NCI-H446 (cell line): ENCODE results near the gene OCA2.
"Not testable (repeated sequence)": the region's sequence is repeated elsewhere in the genome, so short reads cannot be mapped to it uniquely, and the experiment has no call there.

Source experiments
- DNase-seq, 2 experiments: peaks; one replicate each; lab custom pipeline; 2025; lab: John Stamatoyannopoulos, UW

The OCA2 gene

DNA sequence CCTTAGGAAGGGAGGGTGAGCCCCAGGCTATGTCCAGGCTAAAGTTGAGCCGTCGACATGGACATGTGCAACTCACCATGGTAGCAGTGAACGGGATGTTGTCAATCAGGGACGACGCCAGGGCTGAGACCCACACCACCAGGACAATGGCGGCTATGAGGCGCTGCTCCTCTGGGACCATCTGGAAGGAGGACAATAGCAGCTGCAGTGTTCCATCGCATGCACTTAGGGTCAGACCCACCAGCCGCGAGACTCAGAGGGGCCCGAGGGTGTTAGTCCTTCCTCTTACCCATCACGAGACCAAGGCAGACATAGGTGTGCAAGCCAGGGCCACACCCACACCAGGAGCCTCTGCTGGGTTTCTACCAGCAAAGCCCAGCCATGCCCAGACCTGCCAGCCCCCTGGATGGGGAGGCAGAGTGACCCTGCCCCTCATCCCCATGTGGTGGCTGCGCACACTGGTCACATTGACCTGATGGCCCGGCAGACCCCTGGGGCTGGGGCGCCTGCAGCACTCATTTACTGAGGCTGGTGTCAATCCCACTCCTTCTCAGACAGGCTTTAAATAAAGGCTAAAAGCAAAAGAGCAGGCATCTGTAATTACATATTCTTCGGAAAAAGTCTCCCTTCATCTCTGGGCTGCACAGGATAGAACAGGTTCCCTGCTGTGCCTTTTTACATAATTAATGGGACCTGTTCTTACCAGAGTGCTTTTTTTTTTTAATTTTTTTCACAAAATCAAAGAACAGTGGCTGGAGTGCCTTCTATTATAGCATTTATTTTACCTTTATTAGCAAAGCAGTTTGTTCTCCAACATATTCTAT lies 227.8 kb downstream of the OCA2 start:
- no peak for DNase-seq

DNA sequence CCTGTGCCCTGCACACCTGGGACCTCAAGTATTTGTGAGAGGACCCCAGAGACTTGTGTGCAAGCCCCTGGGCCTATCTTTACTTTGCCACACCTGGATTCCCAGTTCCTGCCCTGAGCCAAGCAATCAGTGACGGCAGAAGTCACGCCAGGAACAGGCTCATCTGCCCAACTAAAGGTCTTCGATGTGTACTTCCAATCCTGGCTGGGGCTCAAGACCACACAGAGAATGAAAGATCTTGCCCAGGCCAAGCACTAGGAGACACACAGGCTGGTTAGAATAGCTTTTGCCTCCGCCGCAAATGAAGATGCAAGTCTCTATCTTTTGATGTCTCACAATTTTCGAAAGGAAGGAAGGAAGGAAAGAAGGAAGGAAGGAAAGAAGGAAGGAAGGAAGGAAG lies 228.8 kb downstream of the OCA2 start:
- DNase-seq: peak; percentile 2 to 9

DNA sequence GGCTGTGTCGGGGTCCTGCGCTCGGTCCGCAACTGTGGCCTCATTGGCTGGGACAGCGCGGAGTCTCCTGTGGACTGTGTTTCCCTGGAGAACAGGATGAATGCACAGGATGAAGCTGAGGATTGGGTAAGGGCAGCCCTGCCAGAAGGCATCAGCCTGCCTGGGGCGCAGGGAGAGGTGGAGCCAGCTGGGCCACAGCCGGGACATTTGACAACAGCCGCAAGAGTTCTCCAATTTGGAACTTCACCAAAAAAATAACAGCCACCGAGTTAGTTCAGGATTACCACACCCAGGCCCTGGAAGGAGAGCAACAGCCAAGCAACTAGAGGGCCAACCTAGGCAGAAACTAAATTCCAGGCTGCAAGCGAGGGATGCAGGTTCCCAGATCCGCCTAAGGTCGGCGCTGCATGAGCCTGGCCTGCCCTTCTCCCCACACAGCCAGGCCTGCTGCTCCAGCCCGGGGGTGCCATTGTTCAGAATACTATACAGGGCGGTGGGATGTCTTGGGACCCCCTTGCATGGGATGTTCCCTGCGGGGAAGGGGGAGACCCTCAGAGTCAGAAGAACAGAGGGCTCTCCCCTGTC lies 229.3 kb downstream of the OCA2 start:
- peak; percentile 50 to 71 for DNase-seq

DNA sequence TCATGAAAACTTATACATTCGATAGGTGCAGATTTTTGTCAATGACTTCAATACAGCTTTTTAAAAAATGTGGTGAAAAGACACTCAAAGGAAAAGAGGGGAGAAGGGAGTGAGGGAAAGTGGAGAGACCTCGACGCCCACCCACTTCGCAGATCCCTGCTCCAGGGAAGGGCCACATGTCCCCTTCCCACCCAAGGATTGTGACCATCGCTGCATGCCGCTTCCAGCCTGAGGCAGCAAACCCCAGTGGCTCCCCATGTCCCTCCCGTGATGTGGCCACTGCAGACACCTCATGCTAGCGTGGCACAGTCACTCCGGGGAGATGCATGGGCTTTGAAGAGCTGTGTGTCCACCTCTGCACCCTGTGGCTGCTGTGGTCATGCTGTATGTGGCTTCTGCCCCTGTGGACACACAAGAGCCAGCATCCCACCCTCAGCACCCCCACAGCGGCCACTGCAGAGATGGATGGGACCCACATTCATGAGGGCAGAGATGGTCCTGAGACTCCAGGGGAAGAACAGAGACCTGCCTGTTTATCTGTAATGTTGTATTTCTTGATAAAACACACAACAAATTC lies 230.2 kb downstream of the OCA2 start:
- DNase-seq: no peak

DNA sequence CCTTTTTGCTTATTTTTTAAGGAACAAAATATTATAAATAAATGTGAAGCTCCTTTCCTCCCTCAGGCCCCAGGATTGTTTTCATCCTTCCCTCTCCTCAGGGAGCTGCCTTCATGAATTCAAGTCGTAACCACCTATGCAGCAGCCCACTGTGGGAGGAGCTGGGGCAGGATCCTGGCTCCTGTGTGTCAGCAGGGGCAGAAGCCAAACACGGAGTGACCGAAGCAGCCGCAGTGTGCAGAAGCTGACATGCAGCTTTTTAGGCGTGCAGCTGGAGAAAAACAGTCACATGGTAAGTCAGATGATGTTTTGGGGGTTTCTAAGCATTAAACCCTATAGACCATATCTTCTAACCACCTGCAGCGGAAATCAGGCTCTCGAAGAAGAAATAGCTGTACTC lies 231.3 kb downstream of the OCA2 start:
- DNase-seq: no peak

DNA sequence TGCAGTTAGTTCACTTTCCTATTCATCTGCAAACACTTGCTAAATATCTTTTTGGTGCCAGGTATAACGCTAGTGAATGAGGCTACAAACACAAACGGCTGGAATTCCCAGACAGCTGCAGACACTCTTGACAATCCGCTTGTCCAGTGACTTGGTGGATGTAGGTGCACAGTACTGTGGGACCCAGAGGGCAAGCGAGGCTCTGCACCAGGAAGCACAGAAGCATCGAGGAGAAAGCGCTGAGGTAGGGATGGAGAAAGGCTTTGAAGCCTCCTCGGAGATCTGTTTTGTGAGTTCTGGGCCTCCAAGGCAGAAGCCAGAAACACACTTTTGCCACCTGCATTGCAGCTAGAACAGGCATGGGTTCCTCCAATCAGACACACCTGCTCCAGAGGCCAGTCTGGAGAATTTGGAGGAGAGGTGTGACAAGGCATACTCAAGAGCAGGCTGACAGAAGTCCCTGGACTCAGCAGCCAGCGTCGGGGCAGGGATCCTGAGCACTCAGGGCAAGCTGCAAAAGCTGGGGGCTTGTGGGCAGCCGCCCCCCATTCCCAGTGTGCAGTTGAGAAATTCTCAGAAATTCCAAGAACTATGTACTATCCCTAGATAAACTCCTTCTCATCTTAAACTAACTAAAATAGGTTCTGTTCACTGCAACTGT lies 232.5 kb downstream of the OCA2 start:
- DNase-seq: no peak

DNA sequence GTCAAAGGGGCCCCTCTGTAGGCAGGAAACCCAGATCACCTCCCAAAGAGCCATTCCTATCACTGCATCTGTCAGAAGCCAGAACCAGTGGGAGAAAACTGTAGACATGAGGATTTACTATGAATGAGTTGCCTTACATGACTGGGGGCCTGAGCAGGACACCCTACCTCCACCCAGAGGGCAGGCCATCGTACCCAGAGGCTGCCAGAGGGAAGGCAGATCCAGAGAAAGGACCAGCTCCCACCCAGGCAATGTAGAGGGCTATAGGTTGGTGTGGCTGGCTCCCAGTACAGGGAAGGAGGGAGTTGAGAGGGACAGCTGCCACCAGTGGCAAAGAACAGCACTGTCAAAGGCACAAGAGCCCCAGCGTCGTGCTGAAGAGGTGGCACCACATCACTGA lies 233.2 kb downstream of the OCA2 start:
- no peak for DNase-seq

DNA sequence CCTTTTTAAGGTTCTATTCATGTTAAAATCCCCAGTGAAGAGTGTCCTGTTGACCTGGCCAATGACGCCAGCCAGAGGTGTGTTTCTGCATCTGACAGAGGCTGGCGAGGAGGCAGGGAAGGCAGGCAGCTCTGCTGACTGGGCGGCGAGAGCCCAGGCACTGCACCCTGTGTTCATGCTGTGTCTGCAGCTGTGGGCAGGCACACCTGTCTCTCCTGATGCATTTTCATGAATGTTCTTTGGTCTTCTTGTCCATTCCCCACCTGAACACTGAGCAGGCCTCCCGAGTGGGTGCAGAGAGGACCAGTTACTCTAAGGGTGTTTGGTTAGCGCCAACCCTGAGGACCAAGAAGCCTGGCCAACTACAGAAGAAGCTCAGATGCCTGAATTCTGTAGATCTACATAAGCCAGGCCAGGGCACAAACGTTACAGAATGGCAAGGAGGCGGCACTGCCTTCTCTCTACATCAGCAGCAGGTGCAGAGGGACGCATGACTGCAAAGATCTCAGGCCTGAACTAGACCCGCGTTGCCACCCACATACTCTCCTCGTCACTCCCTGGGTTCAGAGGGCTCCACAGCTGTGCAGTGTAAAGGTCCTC lies 233.7 kb downstream of the OCA2 start:
- no peak for DNase-seq

DNA sequence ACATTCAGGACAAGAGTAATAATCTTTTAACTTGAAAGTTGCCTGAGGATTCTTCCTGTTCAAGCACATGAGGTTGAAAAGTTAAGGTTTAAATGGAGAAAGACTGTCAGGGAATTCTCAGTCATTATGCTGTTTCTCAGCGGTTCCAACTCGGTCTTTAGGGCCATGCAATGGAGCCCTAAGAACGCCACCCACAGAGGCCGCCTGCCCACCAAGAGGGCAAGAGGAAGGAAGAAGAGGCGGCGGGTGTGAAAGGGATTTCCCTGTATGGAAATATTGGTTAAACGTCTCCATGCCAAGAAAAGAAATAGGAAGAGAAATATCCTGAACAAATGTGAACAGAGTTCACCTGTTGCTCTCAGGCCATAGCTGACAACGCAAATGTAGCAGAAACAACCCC lies 234.4 kb downstream of the OCA2 start:
- no peak for DNase-seq

DNA sequence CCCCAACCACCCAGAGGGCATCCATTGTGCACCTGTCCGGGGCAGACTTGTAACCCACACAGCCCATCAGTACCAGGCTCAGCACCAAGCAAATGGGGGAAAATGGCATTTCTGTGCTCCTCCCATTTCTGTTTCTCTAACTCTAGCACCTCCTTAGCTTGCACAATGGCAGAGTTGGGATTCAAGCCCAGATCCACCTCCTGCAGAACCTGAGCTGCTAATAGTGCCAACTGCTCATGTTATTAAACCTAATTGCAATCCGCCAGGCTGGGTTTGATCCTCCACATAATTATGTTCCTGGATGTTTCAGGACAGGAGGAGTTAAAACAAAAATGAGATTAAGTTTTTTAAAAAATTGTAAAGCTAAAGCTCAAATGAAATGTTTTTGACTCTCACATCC lies 235.0 kb downstream of the OCA2 start:
- no peak for DNase-seq

DNA sequence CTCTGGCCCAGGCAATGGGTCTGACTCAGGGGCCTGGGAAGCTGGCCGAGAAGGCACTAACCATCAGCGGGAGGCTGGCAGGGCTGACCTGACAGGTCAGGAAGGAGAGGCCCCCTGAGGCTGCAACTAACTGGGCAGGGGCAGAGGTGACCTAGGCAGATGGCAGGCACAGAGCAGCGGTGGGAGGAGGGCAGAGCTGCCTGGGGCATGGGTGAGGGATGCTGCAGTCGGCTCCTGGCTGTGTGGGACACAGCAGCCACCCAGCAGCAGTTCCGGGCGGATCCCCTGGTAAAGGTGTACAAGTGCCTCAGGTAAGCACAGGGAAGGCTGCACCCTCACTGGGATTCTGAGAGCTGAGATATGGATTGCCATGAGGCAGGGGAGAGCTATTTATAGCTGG lies 236.1 kb downstream of the OCA2 start:
- DNase-seq: no peak

DNA sequence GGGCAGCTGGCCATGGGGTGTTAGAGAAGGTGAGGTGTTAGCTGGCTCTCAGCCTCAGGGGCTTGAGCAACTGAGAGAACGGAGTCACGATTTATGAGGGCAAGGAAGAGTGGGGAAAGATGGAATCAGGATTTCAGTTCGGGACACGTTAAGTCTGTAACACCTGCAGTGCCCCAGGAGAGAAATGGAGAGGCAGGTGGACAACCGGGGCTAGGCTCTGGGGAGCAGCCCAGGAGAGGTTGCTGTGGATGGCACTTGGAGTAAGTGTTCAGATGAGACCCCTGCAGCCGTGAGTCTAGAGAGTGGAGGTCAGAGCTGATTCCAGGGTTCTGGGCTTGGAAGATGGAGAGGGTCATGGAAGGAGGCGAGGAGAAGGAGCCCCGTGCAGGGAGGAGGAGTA lies 237.9 kb downstream of the OCA2 start:
- no peak for DNase-seq

DNA sequence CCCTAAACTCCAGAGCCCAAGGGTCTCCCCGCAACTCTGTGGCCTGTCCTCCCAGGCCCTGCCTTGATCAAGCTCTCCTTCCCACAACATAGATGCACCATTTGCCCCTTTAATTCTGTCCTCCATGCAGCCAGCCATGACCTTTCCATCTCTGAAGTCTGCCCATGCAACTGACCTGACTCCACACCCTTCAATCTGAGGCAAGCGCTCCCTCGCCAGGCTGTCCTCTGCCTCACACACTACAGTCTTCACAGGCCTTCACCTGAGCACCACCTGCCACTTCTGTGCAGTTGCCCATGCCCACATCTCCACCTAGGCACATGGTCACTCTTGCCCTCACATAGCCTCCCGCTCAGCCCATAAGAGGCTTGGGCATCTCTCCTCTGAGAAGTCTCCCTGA lies 244.0 kb downstream of the OCA2 start:
- DNase-seq: no peak

DNA sequence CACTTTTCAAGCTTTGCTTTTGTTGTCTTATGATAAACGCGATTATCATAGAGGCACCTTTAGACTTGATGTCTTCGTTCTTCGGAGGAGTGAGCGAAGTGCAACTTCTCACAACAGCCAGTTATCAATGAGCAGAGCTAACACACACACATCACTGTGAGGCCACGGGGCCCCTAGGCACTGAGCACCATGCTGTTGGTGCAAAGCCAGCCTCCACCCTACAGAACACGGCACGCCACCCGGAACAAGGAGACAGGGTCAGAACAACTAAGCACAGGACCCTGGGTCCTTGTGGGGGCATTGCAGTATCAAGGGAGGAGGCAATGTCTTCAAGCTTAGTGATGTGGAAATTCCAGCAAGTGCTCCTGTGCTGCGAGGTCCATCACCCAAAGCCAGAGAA lies 244.5 kb downstream of the OCA2 start:
- DNase-seq: no peak

DNA sequence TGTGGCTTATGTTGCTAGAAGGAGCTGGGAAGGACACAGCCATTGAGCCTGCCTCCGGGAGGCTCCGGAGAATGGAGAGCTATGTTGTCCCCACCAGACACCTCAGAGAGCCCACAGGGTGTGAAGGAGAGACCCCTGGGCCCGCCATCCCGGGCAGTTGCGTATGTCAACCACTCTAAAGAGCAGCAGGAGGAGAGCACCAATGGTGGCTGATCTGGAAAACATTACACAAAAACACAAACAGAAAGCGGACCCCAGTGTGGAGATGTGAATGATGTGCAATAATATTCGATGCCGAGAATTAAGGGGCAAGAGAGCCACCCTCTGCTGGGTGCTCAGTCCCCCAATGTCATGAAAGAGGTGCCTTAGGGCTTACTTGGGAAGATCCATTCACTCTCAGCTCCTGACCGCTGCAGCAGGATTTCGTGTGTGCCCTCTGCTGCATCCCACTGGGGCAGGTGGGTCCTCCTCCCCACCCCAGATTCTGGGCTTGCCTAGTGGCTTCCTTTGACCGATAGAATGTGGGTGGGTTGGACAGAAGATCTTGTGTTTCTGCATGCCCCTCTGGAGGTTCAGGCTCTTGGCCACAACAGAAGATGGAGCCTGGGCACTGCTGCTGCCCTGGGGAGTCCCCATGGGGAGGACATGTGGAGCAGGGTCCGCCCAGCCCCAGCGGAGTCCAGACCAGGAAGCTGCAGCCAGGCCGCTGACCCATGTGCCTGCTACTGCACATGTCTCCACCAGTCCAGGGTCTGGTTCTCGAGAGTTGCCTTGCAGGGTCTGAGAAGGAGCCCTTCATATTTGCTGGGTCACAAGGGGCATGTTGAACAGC lies 245.3 kb downstream of the OCA2 start:
- no peak for DNase-seq

DNA sequence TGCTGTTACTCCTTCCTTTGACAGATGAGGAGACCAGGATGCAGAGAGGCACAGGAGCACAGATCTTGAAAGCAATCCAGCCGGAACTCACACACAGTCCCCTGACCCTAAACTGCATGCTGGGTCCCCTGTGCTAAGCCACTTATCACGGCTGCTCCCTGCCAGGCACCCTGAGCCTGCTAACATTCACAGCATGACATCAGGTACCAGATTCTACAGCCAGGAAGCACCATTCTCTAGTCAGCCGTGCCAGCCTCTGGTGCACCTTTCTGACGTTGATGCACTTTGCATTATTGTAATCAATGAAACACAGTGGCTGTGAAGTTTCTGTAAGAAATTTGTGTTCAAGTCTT lies 247.3 kb downstream of the OCA2 start:
- DNase-seq: no peak

DNA sequence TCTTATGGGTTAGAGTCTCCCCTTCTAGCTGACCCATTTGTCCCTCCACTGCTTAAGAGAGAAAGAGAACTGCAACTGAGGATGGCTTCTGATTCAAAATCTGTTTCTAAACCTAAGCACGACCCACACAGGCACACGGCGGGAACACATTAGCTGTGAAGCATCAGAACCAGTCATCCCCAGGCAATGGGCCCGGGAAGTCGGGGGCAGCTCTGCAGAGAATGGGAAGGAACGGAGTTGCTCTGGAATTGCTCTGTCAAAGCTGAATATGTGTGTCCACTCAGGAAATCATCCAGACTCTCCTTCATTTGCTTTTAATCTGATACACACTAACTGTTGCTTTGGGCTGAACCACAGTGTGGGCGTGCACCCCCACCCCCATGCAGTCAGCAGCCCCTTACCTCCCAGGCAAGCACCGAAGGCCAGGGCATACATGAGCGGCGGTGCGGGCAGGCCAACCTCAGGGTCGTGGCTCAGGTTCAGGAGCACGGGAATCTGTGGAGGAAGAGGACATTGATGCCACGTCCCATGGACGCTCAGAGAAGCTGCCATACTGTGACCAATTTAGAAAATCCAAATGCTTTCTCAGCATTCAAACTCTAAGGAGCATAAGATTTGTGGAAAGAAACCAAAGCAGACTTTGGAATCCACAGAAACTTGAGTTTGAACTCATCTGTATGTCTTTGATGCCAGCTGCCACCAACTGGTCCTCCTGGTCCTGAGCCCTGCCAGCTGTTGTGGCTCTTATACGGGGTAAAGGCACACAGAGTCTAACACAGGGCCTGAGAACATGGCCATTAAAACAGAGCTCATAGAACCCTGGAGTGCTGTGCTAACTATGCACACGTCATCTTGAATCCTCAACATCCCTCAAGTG lies 247.9 kb downstream of the OCA2 start:
- no peak for DNase-seq

DNA sequence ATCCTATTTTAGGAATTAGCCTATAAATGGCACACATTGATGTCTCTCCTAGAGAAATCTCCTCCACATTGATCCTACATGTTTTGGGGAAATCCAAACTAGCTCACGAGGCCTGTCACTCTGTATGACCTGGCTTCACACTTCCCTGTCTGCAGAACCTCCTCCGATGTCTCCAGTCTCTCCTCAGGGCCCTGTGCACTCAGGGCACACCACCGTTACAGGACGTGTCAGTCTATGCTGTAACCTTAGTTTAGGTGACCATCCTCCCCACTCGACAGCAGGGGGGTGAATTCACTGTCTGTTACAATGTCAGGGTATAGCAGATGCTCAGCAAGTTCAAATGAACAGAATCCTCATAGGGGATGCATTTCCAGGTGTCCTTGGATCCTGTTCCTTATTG lies 249.1 kb downstream of the OCA2 start:
- DNase-seq: no peak

DNA sequence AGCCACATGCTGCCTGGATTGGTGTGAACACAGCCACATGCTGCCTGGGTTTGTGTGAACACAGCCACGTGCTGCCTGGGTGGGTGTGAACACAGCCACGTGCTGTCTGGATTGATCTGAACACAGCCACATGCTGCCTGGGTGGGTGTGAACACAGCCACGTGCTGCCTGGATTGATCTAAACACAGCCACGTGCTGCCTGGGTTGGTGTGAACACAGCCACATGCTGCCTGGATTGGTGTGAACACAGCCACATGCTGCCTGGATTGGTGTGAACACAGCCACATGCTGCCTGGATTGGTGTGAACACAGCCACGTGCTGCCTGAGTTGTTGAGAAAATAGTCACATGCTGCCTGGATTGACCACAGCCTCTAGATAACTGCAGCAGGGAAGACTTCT lies 250.2 kb downstream of the OCA2 start:
- not testable (repeated sequence) for DNase-seq

DNA sequence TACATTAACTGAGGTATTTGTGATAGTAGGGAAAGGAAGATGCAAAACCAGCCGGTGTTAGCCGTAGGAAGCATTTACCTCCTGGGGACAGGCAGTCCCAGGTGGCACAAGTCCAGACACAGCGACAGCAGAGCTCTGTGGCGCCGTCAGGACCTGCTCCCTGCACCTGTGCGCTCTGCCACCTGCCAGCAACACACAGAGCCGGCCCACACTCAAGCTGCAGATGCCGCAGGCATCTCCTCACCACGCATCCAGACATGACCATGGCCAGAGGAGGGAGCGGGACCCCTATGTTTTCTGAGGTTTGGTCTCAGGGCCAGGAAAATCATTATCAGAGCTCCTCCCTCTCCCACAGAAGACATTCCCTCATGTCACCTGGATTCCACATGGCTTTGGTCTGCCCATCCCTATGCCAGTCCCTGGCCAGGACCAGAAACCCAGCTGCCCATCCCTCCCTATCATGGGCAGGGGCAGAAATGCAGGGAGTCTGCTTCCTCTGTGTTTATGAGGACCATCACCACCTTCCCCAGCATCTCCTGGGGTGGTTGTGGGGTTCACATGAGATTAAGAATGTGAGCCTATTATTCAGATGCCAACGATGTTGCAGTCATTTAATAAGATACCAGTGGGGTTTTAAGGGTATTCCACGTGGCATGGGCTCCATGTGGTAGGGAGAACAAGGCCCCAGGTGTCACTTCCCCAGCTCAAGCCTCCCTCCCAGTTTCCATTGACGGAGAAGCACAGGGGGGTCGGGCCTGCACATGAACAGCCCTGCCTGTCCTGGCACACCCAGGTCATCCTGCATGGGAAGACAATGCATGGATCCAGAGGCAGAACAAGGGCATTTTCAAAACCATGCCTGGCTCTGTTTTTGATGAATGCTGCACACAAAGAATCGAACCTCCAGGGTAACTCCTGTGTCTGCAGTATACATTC lies 251.1 kb downstream of the OCA2 start:
- no peak for DNase-seq
